Hindlimb muscle (tissue), 1 donor: ENCODE data around the gene SPAG4. TPM values are rescaled to one million over a fixed set of nuclear protein-coding genes. Genes with fewer than 3 reads are reported as not detected.

ENCODE experiments used
- DNase-seq: peaks from one replicate; pipeline ENCODE4 v3.0.0-alpha.2; 2013
- polyA plus RNA-seq: library from polyadenylated mRNA; unstranded; fragments of 120-200 nt; gene quantifications from one replicate; pipeline ENCODE4 v1.2.1, GENCODE V29; 2013; ENCODE audit not compliant: insufficient read length

SPAG4 gene
- polyA plus RNA-seq, 1 donor = 3.7 TPM

DNA sequence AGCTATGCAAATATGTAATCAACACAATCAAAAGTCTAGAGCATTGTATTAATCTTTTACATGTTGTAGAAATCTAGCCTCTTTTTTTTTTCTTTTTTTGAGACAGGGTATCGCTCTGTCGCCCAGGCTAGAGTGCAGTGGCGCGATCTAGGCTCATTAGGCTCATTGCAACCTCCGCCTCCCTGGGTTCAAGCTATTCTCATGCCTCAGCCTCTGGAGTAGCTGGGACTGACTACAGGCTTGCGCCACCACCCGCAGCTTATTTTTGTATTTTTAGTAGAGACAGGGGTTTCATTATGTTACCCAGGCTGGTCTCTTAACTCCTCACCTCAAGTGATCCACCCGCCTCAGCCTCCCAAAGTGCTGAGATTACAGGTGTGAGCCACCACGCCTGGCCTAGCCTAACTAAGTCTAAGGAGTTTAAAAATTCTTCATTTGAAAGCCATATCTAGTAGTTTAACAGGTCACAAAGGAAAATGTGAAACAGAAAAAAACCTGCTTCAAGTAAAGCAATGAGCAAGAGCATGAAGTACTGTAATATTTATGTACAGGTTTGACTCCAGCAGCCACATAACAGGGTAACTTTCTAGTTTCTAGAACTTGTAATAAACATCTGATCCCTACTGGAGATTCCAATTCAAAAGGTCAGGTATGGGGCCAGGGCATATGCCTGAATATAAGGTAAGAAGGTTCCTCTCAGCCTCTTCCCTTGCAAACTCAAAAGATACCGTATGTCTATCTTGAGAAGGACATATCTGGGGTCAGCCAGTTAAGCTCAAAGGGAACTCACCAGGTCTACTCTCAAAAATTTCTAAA is 44.7 kb downstream of the SPAG4 start:
- DNase-seq = no peak

DNA sequence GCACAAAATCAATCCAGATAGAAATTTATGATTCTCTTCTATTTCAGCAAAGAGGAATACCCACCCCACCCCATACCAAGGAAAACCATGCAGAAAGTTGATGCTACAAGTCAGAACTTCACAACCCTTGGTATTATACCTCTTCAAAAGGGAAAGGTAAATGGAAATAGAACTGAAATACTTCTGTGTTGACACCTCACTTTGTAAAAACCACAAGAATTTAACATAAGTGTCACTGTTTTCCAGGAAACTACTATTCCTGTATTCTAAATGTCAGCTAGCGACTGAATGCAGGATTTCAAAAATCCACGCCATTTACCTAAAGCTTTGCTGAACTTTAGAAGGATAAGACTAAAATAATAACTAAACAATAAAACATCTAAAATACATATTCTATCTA is 45.4 kb downstream of the SPAG4 start:
- no peak for DNase-seq

DNA sequence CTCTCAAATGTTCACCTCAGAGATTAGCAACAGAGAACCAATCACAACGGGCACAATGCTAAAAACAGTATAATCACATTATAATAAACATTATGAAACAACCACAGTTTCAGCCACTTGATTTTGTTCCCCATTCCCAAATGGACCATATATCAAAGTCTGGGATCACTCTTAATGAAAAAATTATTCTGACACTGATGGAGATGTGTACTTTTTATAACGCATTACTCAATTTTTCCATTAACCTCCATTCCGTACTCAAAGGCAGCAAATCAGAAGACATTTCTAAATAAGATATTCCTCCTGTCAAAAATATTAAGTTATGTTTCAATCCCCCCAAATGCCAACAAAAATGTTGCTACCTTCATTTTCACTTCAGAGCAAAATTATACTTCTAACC is 46.3 kb downstream of the SPAG4 start:
- DNase-seq = no peak

DNA sequence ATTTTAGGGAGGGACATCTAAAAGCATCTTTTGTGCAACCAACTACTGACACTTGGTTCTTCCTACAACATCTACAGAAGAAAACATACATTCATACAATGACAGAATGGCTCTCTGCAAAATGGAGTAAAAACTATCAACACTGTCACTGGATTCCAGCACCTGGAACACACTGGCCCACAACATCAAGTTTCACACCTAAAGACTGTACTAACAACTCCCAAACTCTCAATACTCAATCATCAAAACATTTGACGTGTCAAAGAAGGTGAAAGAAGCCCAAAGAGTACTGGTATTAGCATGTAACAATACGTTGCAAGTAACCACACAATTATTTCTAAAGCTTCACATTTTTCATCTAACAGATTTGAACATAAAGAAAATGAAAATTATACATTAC is 46.9 kb downstream of the SPAG4 start:
- DNase-seq = no peak

DNA sequence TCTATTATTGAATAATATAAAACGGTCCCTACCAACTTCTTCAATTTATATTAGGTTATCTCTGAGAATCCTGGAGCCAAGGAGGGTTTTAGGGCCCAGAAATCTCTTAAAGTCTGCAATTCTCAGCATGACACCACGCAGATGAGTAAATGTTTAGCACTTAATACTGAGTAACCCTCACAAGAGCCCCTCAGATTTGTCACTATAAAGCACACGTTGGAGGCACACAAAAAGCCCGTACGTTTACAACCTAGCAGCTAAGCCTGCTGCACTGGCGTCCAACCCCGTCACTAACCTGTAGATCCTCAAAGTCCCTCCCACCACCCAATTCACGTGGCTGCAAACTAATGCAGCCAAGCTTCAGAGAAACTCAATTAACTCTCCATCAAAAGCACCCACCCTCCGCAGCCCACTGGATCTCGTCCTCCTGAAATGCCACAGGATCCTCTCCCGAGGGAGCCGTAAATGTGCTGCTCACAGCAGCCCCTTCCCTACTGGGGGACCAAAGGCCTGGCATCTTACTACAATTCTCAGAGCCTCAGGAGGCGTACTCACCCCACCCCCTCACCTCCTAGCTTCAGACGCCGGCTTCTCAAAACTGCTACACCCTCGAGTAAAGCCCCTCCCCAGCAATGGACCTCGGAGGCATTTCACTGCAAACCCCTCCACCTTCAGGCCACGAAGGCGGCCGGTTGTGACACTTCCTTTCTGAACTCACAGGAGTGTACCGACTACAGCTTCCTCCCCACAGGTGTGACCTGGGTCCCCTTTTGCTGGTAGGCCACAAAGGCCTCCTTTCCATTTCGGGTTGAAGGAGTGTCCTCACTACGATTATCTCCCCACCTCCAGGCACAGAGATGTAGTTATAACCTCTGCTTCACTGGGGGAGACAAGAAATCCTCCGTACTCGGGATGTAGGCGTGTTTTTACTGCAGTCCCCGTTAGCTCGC is 48.2 kb downstream of the SPAG4 start:
- no peak for DNase-seq

DNA sequence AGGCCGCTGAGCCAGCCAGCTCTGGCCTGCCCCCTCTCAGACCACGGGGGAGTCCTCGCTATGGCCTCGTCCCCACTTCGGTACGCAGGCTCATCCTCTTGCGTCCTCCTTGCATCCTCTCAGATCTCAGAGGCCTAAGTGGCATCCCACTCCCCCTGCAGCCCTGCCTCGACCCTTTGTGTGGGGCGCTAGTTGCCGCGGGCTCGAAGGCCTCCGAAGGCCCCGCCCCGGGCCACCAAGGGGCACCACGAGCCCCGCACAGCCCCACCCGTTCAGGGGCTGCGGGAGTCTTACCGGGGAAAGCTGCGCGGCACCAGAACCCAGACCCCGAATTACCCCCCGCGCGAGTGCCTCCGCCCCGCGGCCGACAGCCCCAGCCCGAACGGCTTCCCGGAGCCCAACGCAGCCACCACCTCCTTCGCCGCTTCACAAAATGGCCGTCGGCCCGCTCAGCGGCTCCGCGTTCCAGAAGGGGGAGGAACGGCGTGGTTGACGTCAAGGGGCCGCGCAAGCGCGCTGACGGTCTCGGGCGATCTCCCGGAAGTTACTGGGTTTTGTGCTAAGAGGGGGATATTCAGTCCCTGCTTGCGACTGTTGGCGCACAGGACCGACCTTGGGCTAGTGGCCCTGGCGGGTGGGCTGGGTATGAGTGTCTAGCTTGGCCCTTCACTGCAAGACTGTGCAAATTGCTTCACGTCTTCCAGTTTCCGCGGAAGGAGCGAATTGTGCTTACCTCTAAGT is 49.0 kb downstream of the SPAG4 start, which contains the start of the genes CPNE1 and RBM12:
Gene CPNE1 (minus strand): TSS at position 435 of the 741 bp plus-strand sequence. CDS start 31,977 bp downstream, outside the sequence.
Gene RBM12 (minus strand): TSS at position 435 of the 741 bp plus-strand sequence. CDS start 9,578 bp downstream, outside the sequence.
- DNase-seq = peak; percentile 95

DNA sequence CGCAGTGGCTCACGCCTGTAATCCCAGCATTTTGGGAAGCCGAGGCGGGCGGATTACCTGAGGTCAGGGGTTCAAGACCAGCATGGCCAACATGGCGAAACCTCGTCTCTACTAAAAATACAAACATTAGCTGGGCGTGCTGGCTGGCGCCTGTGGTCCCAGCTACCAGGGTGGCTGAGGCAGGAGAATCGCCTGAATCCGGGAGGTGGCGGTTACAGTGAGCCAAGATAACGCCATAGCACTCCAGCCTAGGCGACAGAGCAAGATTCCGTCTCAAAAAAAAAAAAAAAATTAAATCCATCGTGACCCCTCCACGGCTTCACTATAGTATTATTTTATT is 50.3 kb downstream of the SPAG4 start:
- DNase-seq = no peak

DNA sequence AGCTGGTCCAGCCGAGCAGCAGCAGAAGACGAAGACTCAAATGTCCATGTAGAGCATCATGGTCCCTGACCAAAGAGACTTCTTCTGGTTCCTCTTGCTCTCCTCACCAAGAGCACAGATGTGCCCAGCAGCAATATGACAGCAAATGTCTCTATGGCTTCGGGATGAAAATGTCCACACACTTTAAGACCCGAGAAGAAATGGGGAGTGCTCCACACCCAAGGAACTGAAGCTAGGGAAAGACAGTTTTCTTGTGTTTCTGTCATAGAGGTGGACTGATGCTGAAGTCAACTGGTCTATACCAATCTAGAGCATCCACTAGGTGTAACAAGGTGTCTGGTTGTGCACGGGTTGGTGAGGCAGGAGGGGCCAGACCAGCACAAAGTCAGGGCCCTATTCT is 53.6 kb downstream of the SPAG4 start:
- no peak for DNase-seq

DNA sequence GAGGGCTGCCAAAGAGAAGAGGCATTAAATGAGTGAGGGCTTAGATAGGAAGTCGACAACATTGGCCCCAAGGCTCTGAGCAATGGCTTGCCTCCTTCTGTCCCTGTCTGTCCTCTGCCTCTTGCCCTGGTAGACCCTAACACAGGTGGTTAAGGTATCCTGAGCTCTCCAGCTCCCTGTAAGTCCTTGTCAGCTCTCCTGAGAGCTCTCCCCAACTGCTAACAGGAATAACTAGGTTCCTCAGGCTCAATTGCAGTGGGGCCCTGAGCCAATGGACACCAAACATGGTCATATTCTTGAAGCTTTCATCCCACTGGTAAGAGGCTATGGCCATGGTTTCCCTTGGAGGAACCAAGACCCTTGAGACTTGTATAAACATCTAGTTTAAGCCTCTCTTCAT is 54.1 kb downstream of the SPAG4 start:
- DNase-seq = no peak

Other genes with a start within 250 kb of the SPAG4 start
- 42.2 TPM for gene UQCC1, start 203.9 kb upstream of the SPAG4 start, polyA plus RNA-seq
- gene GDF5, start 177.6 kb upstream of the SPAG4 start, polyA plus RNA-seq = 0.19 TPM
- gene CEP250, start 160.2 kb upstream of the SPAG4 start, polyA plus RNA-seq = 31.0 TPM
- gene C20orf173, start 86.2 kb upstream of the SPAG4 start, polyA plus RNA-seq = not detected
- gene ERGIC3, start 73.8 kb upstream of the SPAG4 start, polyA plus RNA-seq = 218 TPM
- gene CPNE1, start 49.1 kb downstream of the SPAG4 start, polyA plus RNA-seq = 144 TPM
- gene RBM12, start 49.1 kb downstream of the SPAG4 start, polyA plus RNA-seq = 49.3 TPM
- gene NFS1, start 83.5 kb downstream of the SPAG4 start, polyA plus RNA-seq = 16.1 TPM
- 76.7 TPM for gene ROMO1, start 83.6 kb downstream of the SPAG4 start, polyA plus RNA-seq
- 282 TPM for gene RBM39, start 126.4 kb downstream of the SPAG4 start, polyA plus RNA-seq
- 29.4 TPM for gene PHF20, start 156.2 kb downstream of the SPAG4 start, polyA plus RNA-seq